HepG2 (cell line): ENCODE results near the gene MARF1. TPM values are rescaled to one million over a fixed set of nuclear protein-coding genes. Genes with fewer than 3 reads are reported as not detected.

ENCODE experiments used
- ATAC-seq: fragments of 200-7000 bp; cut with Tn5 transposase; 3 replicates; pipeline ENCODE4 v1.9.1; 2020; ENCODE audit warnings: mild to moderate bottlenecking, moderate library complexity
- BruUV-seq: library from RNA; stranded (reverse); fragments of 400-500 nt; replicated peaks from 2 replicates; lab custom pipeline; 2021; lab: Mats Ljungman, UMichigan
- CTCF ChIA-PET: fragments of 300-600 bp; formaldehyde crosslinking; extraction: SDS; loops from one replicate; lab custom pipeline; 2021; ENCODE audit warnings: low total read pairs, inconsistent platforms, low intra/inter-chr PET ratio; lab: Yijun Ruan, JAX
- POLR2A ChIA-PET: fragments of 350-600 bp; sonication (Branson Sonifier 250); formaldehyde crosslinking; loops from one replicate; lab custom pipeline; 2020; ENCODE audit warnings: antibody characterized with exemption, inconsistent platforms; lab: Yijun Ruan, JAX
- DNase-seq: peaks from one replicate; pipeline ENCODE4 v3.0.0-alpha.2; 2015; ENCODE audit warnings: low spot score
- FAIRE-seq: peaks from 3 replicates; lab custom pipeline; 2011; peaks lifted over from hg19 to GRCh38; lab: Jason Lieb, UNC
- H2AFZ ChIP-seq: one replicate; pipeline ENCODE4 v1.6.1; 2011; ENCODE audit warnings: low read length, inconsistent platforms
- H3K27ac ChIP-seq: fragments of 300-600 bp; 3 replicates; pipeline ENCODE4 v1.8.0; 2011; ENCODE audit warnings: mixed run types, mild to moderate bottlenecking, mixed read lengths, low read length, inconsistent platforms; ENCODE audit not compliant: insufficient read depth; ENCODE audit errors: extremely low read length
- H3K27me3 ChIP-seq, 2 experiments: fragments of 200-600 bp in 1 of 2; 2 replicates in 1 of 2; 3 replicates in 1 of 2; pipeline versions ENCODE4 v1.6.0 to v1.8.0; 2011; ENCODE audit warnings: low read length in 2 of 2, mild to moderate bottlenecking in 2 of 2, moderate library complexity in 2 of 2, inconsistent platforms in 1 of 2; ENCODE audit not compliant: insufficient read depth in 2 of 2, control insufficient read depth in 1 of 2
- H3K36me3 ChIP-seq, 2 experiments: fragments of 200-600 bp in 1 of 2; replicated peaks in 1 of 2; 2 replicates in 1 of 2; 3 replicates in 1 of 2; pipeline versions ENCODE4 v1.5.1 to v1.8.0; 2011; ENCODE audit warnings: low read length in 2 of 2, inconsistent platforms in 1 of 2; ENCODE audit not compliant: insufficient read depth in 2 of 2, control insufficient read depth in 1 of 2
- H3K4me1 ChIP-seq: 2 replicates; pipeline ENCODE4 v1.5.1; 2012; ENCODE audit warnings: low read length, inconsistent platforms; ENCODE audit not compliant: insufficient read depth
- H3K4me2 ChIP-seq: 2 replicates; pipeline ENCODE4 v1.6.0; 2011; ENCODE audit warnings: low read depth, low read length, inconsistent platforms
- H3K4me3 ChIP-seq, 3 experiments: fragments of 200-600 bp in 1 of 3; sonication (generic), shearing (Covaris generic) in 1 of 3; replicated peaks in 1 of 3; 2 replicates each; pipeline ENCODE4 v1.5.1; 2011 to 2016; ENCODE audit warnings: low read length in 3 of 3, inconsistent platforms in 2 of 3, low read depth in 2 of 3, mild to moderate bottlenecking in 2 of 3, control low read depth in 1 of 3, mixed read lengths in 1 of 3; ENCODE audit not compliant: insufficient read depth in 1 of 3
- H3K79me2 ChIP-seq: one replicate; pipeline ENCODE4 v1.6.1; 2011; ENCODE audit warnings: low read length, inconsistent platforms; ENCODE audit not compliant: insufficient read depth
- H3K9ac ChIP-seq: 2 replicates; pipeline ENCODE4 v1.6.0; 2011; ENCODE audit warnings: mild to moderate bottlenecking, low read depth, low read length, inconsistent platforms; ENCODE audit not compliant: insufficient read depth
- H3K9me3 ChIP-seq: 2 replicates; pipeline ENCODE4 v1.5.1; 2012; ENCODE audit warnings: mild to moderate bottlenecking, low read length
- H4K20me1 ChIP-seq: 2 replicates; pipeline ENCODE4 v1.6.0; 2011; ENCODE audit warnings: inconsistent platforms, mild to moderate bottlenecking, low read length, moderate library complexity; ENCODE audit not compliant: insufficient read depth
- CCDC6 ChIP-seq: sonication (generic); formaldehyde crosslinking; IDR thresholded peaks from 2 replicates; pipeline ENCODE4 v1.8.1; 2022; ENCODE audit warnings: mild to moderate bottlenecking, missing genetic modification reagents, moderate library complexity
- FOXP1 ChIP-seq, 2 experiments: fragments of 450-650 bp in 1 of 2; IDR thresholded peaks; 2 replicates each; pipeline ENCODE4 v1.6.1; 2017 to 2018; ENCODE audit warnings: antibody characterized with exemption in 1 of 2
- HOXA5 ChIP-seq: sonication (generic); formaldehyde crosslinking; IDR thresholded peaks from 2 replicates; pipeline ENCODE4 v1.4.0; 2020; ENCODE audit warnings: missing genetic modification reagents
- ISX ChIP-seq: sonication (generic); formaldehyde crosslinking; conservative IDR thresholded peaks from 2 replicates; pipeline ENCODE4 v1.5.0; 2020; ENCODE audit warnings: missing genetic modification reagents
- PHF20 ChIP-seq: sonication (generic); formaldehyde crosslinking; IDR thresholded peaks from 2 replicates; pipeline ENCODE4 v1.5.0; 2020; ENCODE audit warnings: mild to moderate bottlenecking, missing genetic modification reagents
- PRMT3 ChIP-seq: sonication (generic); formaldehyde crosslinking; IDR thresholded peaks from 2 replicates; pipeline ENCODE4 v1.8.1; 2022; ENCODE audit warnings: low read depth, mild to moderate bottlenecking, moderate library complexity, missing genetic modification reagents, borderline replicate concordance
- SOX13 ChIP-seq, 3 experiments: fragments of 450-650 bp in 1 of 3; sonication (generic) in 1 of 3; formaldehyde crosslinking in 1 of 3; IDR thresholded peaks in 2 of 3; conservative IDR thresholded peaks in 1 of 3; 2 replicates each; pipeline versions ENCODE4 v1.5.0 to v1.6.1; 2016 to 2020; ENCODE audit warnings: antibody characterized with exemption in 1 of 3, mild to moderate bottlenecking in 1 of 3, missing compliant biosample characterization in 1 of 3, missing genetic modification reagents in 1 of 3, moderate library complexity in 1 of 3
- ZHX2 ChIP-seq, 2 experiments: sonication (generic) in 1 of 2; formaldehyde crosslinking in 1 of 2; IDR thresholded peaks; 2 replicates each; pipeline versions ENCODE4 v1.6.1 to v1.9.0; 2014 to 2022; ENCODE audit warnings: antibody characterized with exemption in 1 of 2, borderline replicate concordance in 1 of 2, inconsistent platforms in 1 of 2, low read depth in 1 of 2, missing genetic modification reagents in 1 of 2
- ZNF292 ChIP-seq: sonication (generic); formaldehyde crosslinking; IDR thresholded peaks from 2 replicates; pipeline ENCODE4 v1.8.1; 2022; ENCODE audit warnings: mild to moderate bottlenecking, low read depth, missing genetic modification reagents, borderline replicate concordance
- ZNF432 ChIP-seq: sonication (generic); formaldehyde crosslinking; IDR thresholded peaks from 2 replicates; pipeline ENCODE4 v1.5.0; 2020; ENCODE audit warnings: missing genetic modification reagents, mild to moderate bottlenecking, borderline replicate concordance
- WGBS: methylation state at CpG from one replicate; pipeline ENCODE4 v1.1.6; 2017; ENCODE audit warnings: low lambda C conversion rate; 5-methylcytosine and 5-hydroxymethylcytosine counted together
- in situ Hi-C: cut with HindIII; loops from 2 replicates; pipeline ENCODE4 v1.10.0; 2017; ENCODE audit warnings: low pct_unique_long_range_greater_than_20kb; ENCODE audit not compliant: extremely low pct_ligation_motif_present
- intact Hi-C: fragments of 100-400 bp; cut with micrococcal nuclease; formaldehyde crosslinking; loops from one replicate; pipeline ENCODE4 v1.10.0; 2022; ENCODE audit not compliant: unreplicated experiment
- polyA plus RNA-seq, 8 experiments: library from polyadenylated mRNA; depleted of rRNA in 3 of 8; stranded (reverse) in 7 of 8; unstranded in 1 of 8; fragments of >200 nt; fragmentation: Illumina TruSeq in 4 of 8; extraction: Trizol in 4 of 8; gene quantifications; 2 replicates each; pipeline versions ENCODE4 v1.2.1 to v1.2.3, GENCODE V29; 2011 to 2016; ENCODE audit warnings: low read depth in 4 of 8, missing spikeins in 1 of 8, mixed read lengths in 1 of 8; ENCODE audit not compliant: insufficient read depth in 1 of 8
- total RNA-seq, 5 experiments: library from RNA; depleted of rRNA; stranded (reverse); fragments of >200 nt; fragmentation: Illumina TruSeq; extraction: Trizol; gene quantifications; 2 replicates each; pipeline ENCODE4 v1.2.3, GENCODE V29; 2016; ENCODE audit warnings: low read depth in 1 of 5
- TF ChIP-seq, protein P1 (sequence below): sonication (generic); formaldehyde crosslinking; IDR thresholded peaks from 2 replicates; pipeline ENCODE4 v1.4.0; 2020; ENCODE audit warnings: missing genetic modification reagents
- TF ChIP-seq, protein P2 (sequence below): sonication (generic); formaldehyde crosslinking; IDR thresholded peaks from 2 replicates; pipeline ENCODE4 v1.5.0; 2020; ENCODE audit warnings: missing genetic modification reagents
- TF ChIP-seq, protein P3 (sequence below): sonication (generic); formaldehyde crosslinking; IDR thresholded peaks from 2 replicates; pipeline ENCODE4 v1.4.0; 2020; ENCODE audit warnings: mild to moderate bottlenecking, missing genetic modification reagents
- TF ChIP-seq, protein P4 (sequence below): sonication (generic); formaldehyde crosslinking; IDR thresholded peaks from 2 replicates; pipeline ENCODE4 v1.5.0; 2020; ENCODE audit warnings: missing genetic modification reagents

MARF1 gene
- total and polyA plus RNA-seq, 2 of the 13 experiments (the other 11 are each of a cell fraction or from before 2014, with no cell fraction given) = 8.7 to 20.7 TPM

GRCh38 chr16:15643946-15644250 lies 944 bp upstream of the MARF1 start:
- DNase-seq (no peak), FAIRE-seq (no peak), ATAC-seq (no peak)
- peak overlapping the region; percentile 97 for H3K4me2 ChIP-seq
- H3K9me3 ChIP-seq = no peaks in the 10 kb centered on the region
- peaks cover under 1 to 3% of the 10 kb centered on the region in 2 experiments; a peak in 4 of 5 replicates for H3K36me3 ChIP-seq
- peaks cover 51% of the 10 kb centered on the region for H3K4me1 ChIP-seq
- TSS peak; percentile 25 for BruUV-seq
- WGBS = under 1% methylated on average over 4 of the region's 4 CpGs
- intact Hi-C loops (loop anchor here (1.0 to 5.0 kb wide), 6 partner anchors 28 to 67 kb away; no protein-coding TSS in a partner anchor), in situ Hi-C loops (no loop called here)
- POLR2A ChIA-PET = interaction anchor here (1.7 to 5.7 kb wide), 13 partner anchors 9 to 240 kb away, joined by 4 to 121 read pairs (median 22); no protein-coding TSS in a partner anchor
- peak overlapping the region; percentile 64 to 99 (median 96) for H3K4me3 ChIP-seq
- peak overlapping the region; percentile 99 for H3K27ac ChIP-seq
- H4K20me1 ChIP-seq = no peaks in the 10 kb centered on the region
- peak overlapping the region; percentile 100 for H3K9ac ChIP-seq
- CTCF ChIA-PET = interaction anchor here (1.2 to 1.9 kb wide), 2 partner anchors 38 to 53 kb away, joined by 3 to 7 read pairs; no protein-coding TSS in a partner anchor
- H3K79me2 ChIP-seq = peaks cover 27% of the 10 kb centered on the region
- H3K27me3 ChIP-seq = no peaks in the 10 kb centered on the region; a peak in 1 of 5 replicates
- H2AFZ ChIP-seq = no peak overlapping the region
- TF ChIP-seq FOXP1 (IDR thresholded peaks at IDR 0.05) (no peak), FOXP1 (CRISPR knock-in tag; IDR thresholded peaks at IDR 0.05) (no peak), ISX (CRISPR knock-in tag) (peak; percentile 41; the same call in 1 of the 2 replicates), SOX13 (IDR thresholded peaks at IDR 0.05) (no peak), SOX13 (CRISPR knock-in tag; conservative IDR thresholded peaks at IDR 0.05 in 1 of 2, IDR thresholded peaks at IDR 0.05 in 1 of 2) (no peak), CCDC6 (no peak), ZNF432 (CRISPR knock-in tag) (no peak), PRMT3 (CRISPR knock-in tag) (0 out of 2 replicates have a peak, but pooled peaks have one; percentile 34), ZHX2 (IDR thresholded peaks at IDR 0.05; ENCODE audit: low read depth) (no peak), ZHX2 (CRISPR knock-in tag; IDR thresholded peaks at IDR 0.05; ENCODE audit: borderline replicate concordance) (0 out of 2 replicates have a peak, but pooled peaks have one; percentile 74), PHF20 (CRISPR knock-in tag) (no peak), ZNF292 (CRISPR knock-in tag) (no peak), HOXA5 (peak; percentile 20; the same call in 1 of the 2 replicates)
- TF ChIP-seq, protein P1, sequence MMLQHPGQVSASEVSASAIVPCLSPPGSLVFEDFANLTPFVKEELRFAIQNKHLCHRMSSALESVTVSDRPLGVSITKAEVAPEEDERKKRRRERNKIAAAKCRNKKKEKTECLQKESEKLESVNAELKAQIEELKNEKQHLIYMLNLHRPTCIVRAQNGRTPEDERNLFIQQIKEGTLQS (CRISPR knock-in tag) = no peak
- TF ChIP-seq, protein P2, sequence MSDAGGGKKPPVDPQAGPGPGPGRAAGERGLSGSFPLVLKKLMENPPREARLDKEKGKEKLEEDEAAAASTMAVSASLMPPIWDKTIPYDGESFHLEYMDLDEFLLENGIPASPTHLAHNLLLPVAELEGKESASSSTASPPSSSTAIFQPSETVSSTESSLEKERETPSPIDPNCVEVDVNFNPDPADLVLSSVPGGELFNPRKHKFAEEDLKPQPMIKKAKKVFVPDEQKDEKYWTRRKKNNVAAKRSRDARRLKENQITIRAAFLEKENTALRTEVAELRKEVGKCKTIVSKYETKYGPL (CRISPR knock-in tag) = peak; percentile 5; the same call in 1 of the 2 replicates
- TF ChIP-seq, protein P3, sequence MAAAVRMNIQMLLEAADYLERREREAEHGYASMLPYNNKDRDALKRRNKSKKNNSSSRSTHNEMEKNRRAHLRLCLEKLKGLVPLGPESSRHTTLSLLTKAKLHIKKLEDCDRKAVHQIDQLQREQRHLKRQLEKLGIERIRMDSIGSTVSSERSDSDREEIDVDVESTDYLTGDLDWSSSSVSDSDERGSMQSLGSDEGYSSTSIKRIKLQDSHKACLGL = no peak
- TF ChIP-seq, protein P4, sequence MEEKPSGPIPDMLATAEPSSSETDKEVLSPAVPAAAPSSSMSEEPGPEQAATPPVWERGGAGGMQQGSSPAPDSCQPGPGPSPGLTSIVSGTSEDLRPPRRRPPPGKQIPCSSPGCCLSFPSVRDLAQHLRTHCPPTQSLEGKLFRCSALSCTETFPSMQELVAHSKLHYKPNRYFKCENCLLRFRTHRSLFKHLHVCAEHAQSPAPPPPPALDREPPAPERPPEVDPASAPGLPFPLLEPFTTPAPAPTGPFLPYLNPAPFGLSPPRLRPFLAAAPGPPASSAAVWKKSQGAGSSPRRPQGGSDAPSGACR (CRISPR knock-in tag) = no peak
